Parathyroid adenoma (tissue), 2 donors: ENCODE measurements around the gene WWC1.

ENCODE experiments used
- H2AFZ ChIP-seq: fragments of 300-600 bp; sonication (generic); one replicate; pipeline ENCODE4 v1.7.0; 2017; ENCODE audit warnings: antibody characterized with exemption, mild to moderate bottlenecking
- H3K27ac ChIP-seq: fragments of 300-600 bp; sonication (generic); one replicate; pipeline ENCODE4 v1.7.0; 2017
- H3K27me3 ChIP-seq: fragments of 300-600 bp; sonication (generic); one replicate; pipeline ENCODE4 v1.7.0; 2017; ENCODE audit warnings: low read length; ENCODE audit not compliant: control insufficient read depth, insufficient read depth
- H3K36me3 ChIP-seq: fragments of 300-600 bp; sonication (generic); one replicate; pipeline ENCODE4 v1.7.0; 2017; ENCODE audit warnings: low read length; ENCODE audit not compliant: control insufficient read depth, insufficient read depth
- H3K4me1 ChIP-seq: fragments of 300-600 bp; sonication (generic); one replicate; pipeline ENCODE4 v1.7.0; 2017; ENCODE audit warnings: control low read depth
- H3K4me2 ChIP-seq: fragments of 300-600 bp; sonication (generic); one replicate; pipeline ENCODE4 v1.7.0; 2017; ENCODE audit warnings: low read length
- H3K4me3 ChIP-seq: fragments of 300-600 bp; sonication (generic); one replicate; pipeline ENCODE4 v1.7.0; 2017; ENCODE audit warnings: low read depth, low read length
- H3K79me2 ChIP-seq: fragments of 300-600 bp; sonication (generic); one replicate; pipeline ENCODE4 v1.7.0; 2017; ENCODE audit warnings: control low read depth
- H3K9ac ChIP-seq: fragments of 300-600 bp; sonication (generic); one replicate; pipeline ENCODE4 v1.7.0; 2017; ENCODE audit warnings: mild to moderate bottlenecking
- H3K9me3 ChIP-seq: fragments of 300-600 bp; sonication (generic); one replicate; pipeline ENCODE4 v1.7.0; 2017; ENCODE audit warnings: low read length; ENCODE audit not compliant: control insufficient read depth
- CTCF ChIP-seq: fragments of 300-600 bp; sonication (generic); IDR thresholded peaks from one replicate; pipeline ENCODE4 v1.7.0; 2017; ENCODE audit warnings: antibody characterized with exemption, mild to moderate bottlenecking
- donor health status: primary hyperparathyroidism.

Gene WWC1

GRCh38 chr5:168460606-168461005 lies 169.2 kb downstream of the WWC1 start:
- H2AFZ ChIP-seq: no peak overlapping the region
- no peak overlapping the region for H3K27ac ChIP-seq
- H3K4me1 ChIP-seq: no peaks in the 10 kb centered on the region
- H3K9ac ChIP-seq: no peak overlapping the region
- no peaks in the 10 kb centered on the region for H3K9me3 ChIP-seq
- H3K4me2 ChIP-seq: no peak overlapping the region
- no peaks in the 10 kb centered on the region for H3K79me2 ChIP-seq
- no peaks in the 10 kb centered on the region for H3K27me3 ChIP-seq
- no peak for TF ChIP-seq CTCF
- H3K36me3 ChIP-seq: no peaks in the 10 kb centered on the region
- H3K4me3 ChIP-seq: no peak overlapping the region

- no peak overlapping the region for H3K27ac ChIP-seq
- no peak for TF ChIP-seq CTCF
- H3K36me3 ChIP-seq: no peaks in the 10 kb centered on the region
- no peak overlapping the region for H3K4me2 ChIP-seq
- no peak overlapping the region for H3K9ac ChIP-seq
- H3K27me3 ChIP-seq: no peaks in the 10 kb centered on the region
- H3K4me3 ChIP-seq: no peak overlapping the region
- H3K79me2 ChIP-seq: no peaks in the 10 kb centered on the region
- H3K9me3 ChIP-seq: no peaks in the 10 kb centered on the region
- H2AFZ ChIP-seq: no peak overlapping the region
- H3K4me1 ChIP-seq: no peaks in the 10 kb centered on the region
Measured at GRCh38 chr5:168463081-168463480, 171.6 kb downstream of the WWC1 start.

- TF ChIP-seq CTCF: no peak
- H3K36me3 ChIP-seq: no peaks in the 10 kb centered on the region
- no peak overlapping the region for H3K27ac ChIP-seq
- no peaks in the 10 kb centered on the region for H3K27me3 ChIP-seq
- H2AFZ ChIP-seq: no peak overlapping the region
- no peaks in the 10 kb centered on the region for H3K4me1 ChIP-seq
- no peak overlapping the region for H3K4me2 ChIP-seq
- no peaks in the 10 kb centered on the region for H3K9me3 ChIP-seq
- no peaks in the 10 kb centered on the region for H3K79me2 ChIP-seq
- H3K9ac ChIP-seq: no peak overlapping the region
- no peak overlapping the region for H3K4me3 ChIP-seq
Measured at GRCh38 chr5:168464214-168464613, 172.8 kb downstream of the WWC1 start.

- H3K27me3 ChIP-seq: no peaks in the 10 kb centered on the region
- H3K36me3 ChIP-seq: no peaks in the 10 kb centered on the region
- H3K9me3 ChIP-seq: no peaks in the 10 kb centered on the region
- no peak for TF ChIP-seq CTCF
- no peak overlapping the region for H3K4me2 ChIP-seq
- H2AFZ ChIP-seq: no peak overlapping the region
- no peaks in the 10 kb centered on the region for H3K4me1 ChIP-seq
- H3K79me2 ChIP-seq: no peaks in the 10 kb centered on the region
- H3K9ac ChIP-seq: no peak overlapping the region
- no peak overlapping the region for H3K27ac ChIP-seq
- H3K4me3 ChIP-seq: no peak overlapping the region
Measured at GRCh38 chr5:168464641-168465040, 173.2 kb downstream of the WWC1 start.

- H3K79me2 ChIP-seq: no peaks in the 10 kb centered on the region
- TF ChIP-seq CTCF: no peak
- no peak overlapping the region for H2AFZ ChIP-seq
Measured at GRCh38 chr5:168467755-168468330, 176.4 kb downstream of the WWC1 start.

More at GRCh38 chr5:168467755-168468330, 176.4 kb downstream of the WWC1 start:
- Histone ChIP-seq H3K4me3 (no peak overlapping the region), H3K27ac (no peak overlapping the region), H3K4me2 (no peak overlapping the region), H3K9me3 (no peaks in the 10 kb centered on the region), H3K36me3 (no peaks in the 10 kb centered on the region), H3K9ac (no peak overlapping the region), H3K27me3 (no peaks in the 10 kb centered on the region), H3K4me1 (no peaks in the 10 kb centered on the region)
